GM23338 (cell line): Measurements from ENCODE around the gene ANKRD50. TPM values are rescaled to one million over a fixed set of nuclear protein-coding genes. Genes with fewer than 3 reads are reported as not detected.

Experiments
- ATAC-seq: fragments of 200-7000 bp; cut with Tn5 transposase; 3 replicates; pipeline ENCODE4 v1.9.1; 2020
- DNase-seq: peaks from one replicate; pipeline ENCODE4 v3.0.0-alpha.2; 2015; ENCODE audit warnings: low spot score
- H2AFZ ChIP-seq: fragments of 200-600 bp; sonication (generic); 2 replicates; pipeline ENCODE4 v1.8.0; 2016; ENCODE audit warnings: antibody characterized with exemption, mild to moderate bottlenecking, moderate library complexity
- H3F3A ChIP-seq: fragments of 200-600 bp; sonication (generic); replicated peaks from 2 replicates; pipeline ENCODE4 v1.8.0; 2017; ENCODE audit warnings: antibody characterized with exemption, mixed run types, low read depth
- H3K27ac ChIP-seq: fragments of 200-600 bp; sonication (generic); 2 replicates; pipeline ENCODE4 v1.6.1; 2016; ENCODE audit warnings: low read depth
- H3K27me3 ChIP-seq: fragments of 200-600 bp; sonication (generic); 2 replicates; pipeline ENCODE4 v1.8.0; 2016; ENCODE audit warnings: mild to moderate bottlenecking, mixed run types, moderate library complexity; ENCODE audit not compliant: insufficient read depth
- H3K36me3 ChIP-seq: fragments of 200-600 bp; sonication (generic); 2 replicates; pipeline ENCODE4 v1.8.0; 2016; ENCODE audit warnings: mild to moderate bottlenecking; ENCODE audit not compliant: insufficient read depth
- H3K4me1 ChIP-seq: fragments of 200-600 bp; sonication (generic); 2 replicates; pipeline ENCODE4 v1.8.0; 2016; ENCODE audit warnings: mild to moderate bottlenecking, moderate library complexity; ENCODE audit not compliant: insufficient read depth
- H3K4me2 ChIP-seq: fragments of 200-600 bp; sonication (generic); 2 replicates; pipeline ENCODE4 v1.7.1; 2017; ENCODE audit warnings: mixed run types
- H3K4me3 ChIP-seq: fragments of 200-600 bp; sonication (generic); 2 replicates; pipeline ENCODE4 v1.6.1; 2016; ENCODE audit warnings: mixed run types
- H3K79me2 ChIP-seq: fragments of 200-600 bp; sonication (generic); replicated peaks from 2 replicates; pipeline ENCODE4 v1.8.0; 2017; ENCODE audit warnings: mild to moderate bottlenecking; ENCODE audit not compliant: insufficient read depth
- H3K9me2 ChIP-seq: fragments of 200-600 bp; sonication (generic); 2 replicates; pipeline ENCODE4 v1.8.0; 2017; ENCODE audit not compliant: insufficient read depth
- H4K20me1 ChIP-seq: fragments of 200-600 bp; sonication (generic); replicated peaks from 2 replicates; pipeline ENCODE4 v1.8.0; 2017; ENCODE audit warnings: mild to moderate bottlenecking; ENCODE audit not compliant: insufficient read depth
- H3K27ac Mint-ChIP-seq: 2 replicates; pipeline ENCODE4 v1.8.0; 2020; ENCODE audit warnings: inconsistent platforms, mild to moderate bottlenecking, moderate library complexity, mixed read lengths
- H3K27me3 Mint-ChIP-seq: 3 replicates; pipeline ENCODE4 v1.8.0; 2022; ENCODE audit warnings: low read depth, mild to moderate bottlenecking, moderate library complexity, mixed read lengths, inconsistent platforms; ENCODE audit not compliant: insufficient read depth, poor library complexity
- H3K36me3 Mint-ChIP-seq: 3 replicates; pipeline ENCODE4 v1.8.0; 2021; ENCODE audit warnings: low read depth, mild to moderate bottlenecking, inconsistent platforms, moderate library complexity, mixed read lengths
- H3K4me1 Mint-ChIP-seq: 3 replicates; pipeline ENCODE4 v1.8.0; 2020; ENCODE audit warnings: mild to moderate bottlenecking, inconsistent platforms, mixed read lengths
- H3K4me3 Mint-ChIP-seq: 3 replicates; pipeline ENCODE4 v1.8.0; 2021; ENCODE audit warnings: moderate library complexity, mild to moderate bottlenecking, inconsistent platforms, mixed read lengths
- H3K9me3 Mint-ChIP-seq: 3 replicates; pipeline ENCODE4 v1.8.0; 2020; ENCODE audit warnings: moderate library complexity, mild to moderate bottlenecking, inconsistent platforms, mixed read lengths
- EZH2 ChIP-seq: fragments of 200-600 bp; sonication (generic); IDR thresholded peaks from one replicate; pipeline ENCODE4 v1.8.0; 2017; ENCODE audit warnings: antibody characterized with exemption, mild to moderate bottlenecking, low read depth; ENCODE audit not compliant: unreplicated experiment
- EZH2phosphoT487 ChIP-seq: fragments of 200-600 bp; sonication (generic); IDR thresholded peaks from one replicate; pipeline ENCODE4 v1.8.1; 2018; ENCODE audit warnings: antibody characterized with exemption; ENCODE audit not compliant: unreplicated experiment
- POLR2AphosphoS5 ChIP-seq: IDR thresholded peaks from 2 replicates; pipeline ENCODE4 v1.6.1; 2016; ENCODE audit warnings: antibody characterized with exemption, low read depth
- STAT1 ChIP-seq: IDR thresholded peaks from one replicate; pipeline ENCODE4 v1.6.1; 2016; ENCODE audit warnings: antibody characterized with exemption; ENCODE audit not compliant: unreplicated experiment
- ZNF331 ChIP-seq: fragments of 250-450 bp; sonication (Bioruptor Pico); IDR thresholded peaks from 2 replicates; pipeline ENCODE4 v1.5.0; 2020; ENCODE audit warnings: low read depth, mild to moderate bottlenecking, moderate library complexity
- polyA plus RNA-seq: library from polyadenylated mRNA; unstranded; fragments of >200 nt; fragmentation: Nextera tagmentation; extraction: Ambion mirVana; gene quantifications from 2 replicates; pipeline ENCODE4 v1.2.1, GENCODE V29; 2016
- total RNA-seq: library from RNA; depleted of rRNA; stranded (reverse); fragments of >200 nt; shearing (Covaris generic); gene quantifications from 2 replicates; pipeline ENCODE4 v1.2.3, GENCODE V29; 2014
- TF ChIP-seq, protein P1 (sequence below): IDR thresholded peaks from one replicate; pipeline ENCODE4 v1.6.1; 2018; ENCODE audit warnings: antibody characterized with exemption; ENCODE audit not compliant: unreplicated experiment
- TF ChIP-seq, protein P2 (sequence below): fragments of 250-450 bp; sonication (Bioruptor Pico); IDR thresholded peaks from 2 replicates; pipeline ENCODE4 v1.5.0; 2020; ENCODE audit warnings: mild to moderate bottlenecking, moderate library complexity
- TF ChIP-seq, protein P3 (sequence below): IDR thresholded peaks from 2 replicates; pipeline ENCODE4 v1.6.1; 2016; ENCODE audit warnings: antibody characterized with exemption

Gene ANKRD50
- total and polyA plus RNA-seq, 2 experiments from 2014 or later, result 5.9 to 27.6 TPM

DNA sequence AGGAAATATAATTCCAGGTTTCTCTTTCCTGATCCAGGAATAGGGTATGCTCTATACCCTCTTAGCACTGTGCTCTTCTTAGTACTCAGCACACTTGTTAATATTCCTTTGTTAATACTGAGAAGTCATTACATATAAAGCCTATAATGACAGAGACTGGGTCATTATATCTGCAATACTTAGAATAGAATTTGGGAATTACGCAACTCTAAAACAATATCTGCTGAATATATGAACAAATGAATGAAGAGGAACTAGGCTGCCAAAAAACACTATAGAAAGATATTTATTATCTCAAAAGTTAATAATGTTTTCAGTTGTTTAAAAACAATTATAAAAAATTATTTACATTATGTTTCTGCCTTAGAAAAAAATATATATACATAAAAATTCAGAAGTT, 36.4 kb upstream of the ANKRD50 start:
- H3K4me1 ChIP-seq, result no peaks in the 10 kb centered on the region
- no peaks in the 10 kb centered on the region for H4K20me1 ChIP-seq
- Mint-ChIP-seq H3K27ac (no peak overlapping the region), H3K4me1 (no peaks in the 10 kb centered on the region), H3K27me3 (peaks cover 2% of the 10 kb centered on the region), H3K36me3 (no peaks in the 10 kb centered on the region), H3K4me3 (no peak overlapping the region), H3K9me3 (no peaks in the 10 kb centered on the region)
- H3K27me3 ChIP-seq, result no peaks in the 10 kb centered on the region
- H3K4me2 ChIP-seq, result no peak overlapping the region
- TF ChIP-seq POLR2AphosphoS5 (no peak), EZH2 (no peak), ZNF331 (CRISPR knock-in tag) (no peak), STAT1 (no peak), EZH2phosphoT487 (no peak)
- TF ChIP-seq, protein P1, sequence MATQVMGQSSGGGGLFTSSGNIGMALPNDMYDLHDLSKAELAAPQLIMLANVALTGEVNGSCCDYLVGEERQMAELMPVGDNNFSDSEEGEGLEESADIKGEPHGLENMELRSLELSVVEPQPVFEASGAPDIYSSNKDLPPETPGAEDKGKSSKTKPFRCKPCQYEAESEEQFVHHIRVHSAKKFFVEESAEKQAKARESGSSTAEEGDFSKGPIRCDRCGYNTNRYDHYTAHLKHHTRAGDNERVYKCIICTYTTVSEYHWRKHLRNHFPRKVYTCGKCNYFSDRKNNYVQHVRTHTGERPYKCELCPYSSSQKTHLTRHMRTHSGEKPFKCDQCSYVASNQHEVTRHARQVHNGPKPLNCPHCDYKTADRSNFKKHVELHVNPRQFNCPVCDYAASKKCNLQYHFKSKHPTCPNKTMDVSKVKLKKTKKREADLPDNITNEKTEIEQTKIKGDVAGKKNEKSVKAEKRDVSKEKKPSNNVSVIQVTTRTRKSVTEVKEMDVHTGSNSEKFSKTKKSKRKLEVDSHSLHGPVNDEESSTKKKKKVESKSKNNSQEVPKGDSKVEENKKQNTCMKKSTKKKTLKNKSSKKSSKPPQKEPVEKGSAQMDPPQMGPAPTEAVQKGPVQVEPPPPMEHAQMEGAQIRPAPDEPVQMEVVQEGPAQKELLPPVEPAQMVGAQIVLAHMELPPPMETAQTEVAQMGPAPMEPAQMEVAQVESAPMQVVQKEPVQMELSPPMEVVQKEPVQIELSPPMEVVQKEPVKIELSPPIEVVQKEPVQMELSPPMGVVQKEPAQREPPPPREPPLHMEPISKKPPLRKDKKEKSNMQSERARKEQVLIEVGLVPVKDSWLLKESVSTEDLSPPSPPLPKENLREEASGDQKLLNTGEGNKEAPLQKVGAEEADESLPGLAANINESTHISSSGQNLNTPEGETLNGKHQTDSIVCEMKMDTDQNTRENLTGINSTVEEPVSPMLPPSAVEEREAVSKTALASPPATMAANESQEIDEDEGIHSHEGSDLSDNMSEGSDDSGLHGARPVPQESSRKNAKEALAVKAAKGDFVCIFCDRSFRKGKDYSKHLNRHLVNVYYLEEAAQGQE, result no peak
- TF ChIP-seq, protein P2, sequence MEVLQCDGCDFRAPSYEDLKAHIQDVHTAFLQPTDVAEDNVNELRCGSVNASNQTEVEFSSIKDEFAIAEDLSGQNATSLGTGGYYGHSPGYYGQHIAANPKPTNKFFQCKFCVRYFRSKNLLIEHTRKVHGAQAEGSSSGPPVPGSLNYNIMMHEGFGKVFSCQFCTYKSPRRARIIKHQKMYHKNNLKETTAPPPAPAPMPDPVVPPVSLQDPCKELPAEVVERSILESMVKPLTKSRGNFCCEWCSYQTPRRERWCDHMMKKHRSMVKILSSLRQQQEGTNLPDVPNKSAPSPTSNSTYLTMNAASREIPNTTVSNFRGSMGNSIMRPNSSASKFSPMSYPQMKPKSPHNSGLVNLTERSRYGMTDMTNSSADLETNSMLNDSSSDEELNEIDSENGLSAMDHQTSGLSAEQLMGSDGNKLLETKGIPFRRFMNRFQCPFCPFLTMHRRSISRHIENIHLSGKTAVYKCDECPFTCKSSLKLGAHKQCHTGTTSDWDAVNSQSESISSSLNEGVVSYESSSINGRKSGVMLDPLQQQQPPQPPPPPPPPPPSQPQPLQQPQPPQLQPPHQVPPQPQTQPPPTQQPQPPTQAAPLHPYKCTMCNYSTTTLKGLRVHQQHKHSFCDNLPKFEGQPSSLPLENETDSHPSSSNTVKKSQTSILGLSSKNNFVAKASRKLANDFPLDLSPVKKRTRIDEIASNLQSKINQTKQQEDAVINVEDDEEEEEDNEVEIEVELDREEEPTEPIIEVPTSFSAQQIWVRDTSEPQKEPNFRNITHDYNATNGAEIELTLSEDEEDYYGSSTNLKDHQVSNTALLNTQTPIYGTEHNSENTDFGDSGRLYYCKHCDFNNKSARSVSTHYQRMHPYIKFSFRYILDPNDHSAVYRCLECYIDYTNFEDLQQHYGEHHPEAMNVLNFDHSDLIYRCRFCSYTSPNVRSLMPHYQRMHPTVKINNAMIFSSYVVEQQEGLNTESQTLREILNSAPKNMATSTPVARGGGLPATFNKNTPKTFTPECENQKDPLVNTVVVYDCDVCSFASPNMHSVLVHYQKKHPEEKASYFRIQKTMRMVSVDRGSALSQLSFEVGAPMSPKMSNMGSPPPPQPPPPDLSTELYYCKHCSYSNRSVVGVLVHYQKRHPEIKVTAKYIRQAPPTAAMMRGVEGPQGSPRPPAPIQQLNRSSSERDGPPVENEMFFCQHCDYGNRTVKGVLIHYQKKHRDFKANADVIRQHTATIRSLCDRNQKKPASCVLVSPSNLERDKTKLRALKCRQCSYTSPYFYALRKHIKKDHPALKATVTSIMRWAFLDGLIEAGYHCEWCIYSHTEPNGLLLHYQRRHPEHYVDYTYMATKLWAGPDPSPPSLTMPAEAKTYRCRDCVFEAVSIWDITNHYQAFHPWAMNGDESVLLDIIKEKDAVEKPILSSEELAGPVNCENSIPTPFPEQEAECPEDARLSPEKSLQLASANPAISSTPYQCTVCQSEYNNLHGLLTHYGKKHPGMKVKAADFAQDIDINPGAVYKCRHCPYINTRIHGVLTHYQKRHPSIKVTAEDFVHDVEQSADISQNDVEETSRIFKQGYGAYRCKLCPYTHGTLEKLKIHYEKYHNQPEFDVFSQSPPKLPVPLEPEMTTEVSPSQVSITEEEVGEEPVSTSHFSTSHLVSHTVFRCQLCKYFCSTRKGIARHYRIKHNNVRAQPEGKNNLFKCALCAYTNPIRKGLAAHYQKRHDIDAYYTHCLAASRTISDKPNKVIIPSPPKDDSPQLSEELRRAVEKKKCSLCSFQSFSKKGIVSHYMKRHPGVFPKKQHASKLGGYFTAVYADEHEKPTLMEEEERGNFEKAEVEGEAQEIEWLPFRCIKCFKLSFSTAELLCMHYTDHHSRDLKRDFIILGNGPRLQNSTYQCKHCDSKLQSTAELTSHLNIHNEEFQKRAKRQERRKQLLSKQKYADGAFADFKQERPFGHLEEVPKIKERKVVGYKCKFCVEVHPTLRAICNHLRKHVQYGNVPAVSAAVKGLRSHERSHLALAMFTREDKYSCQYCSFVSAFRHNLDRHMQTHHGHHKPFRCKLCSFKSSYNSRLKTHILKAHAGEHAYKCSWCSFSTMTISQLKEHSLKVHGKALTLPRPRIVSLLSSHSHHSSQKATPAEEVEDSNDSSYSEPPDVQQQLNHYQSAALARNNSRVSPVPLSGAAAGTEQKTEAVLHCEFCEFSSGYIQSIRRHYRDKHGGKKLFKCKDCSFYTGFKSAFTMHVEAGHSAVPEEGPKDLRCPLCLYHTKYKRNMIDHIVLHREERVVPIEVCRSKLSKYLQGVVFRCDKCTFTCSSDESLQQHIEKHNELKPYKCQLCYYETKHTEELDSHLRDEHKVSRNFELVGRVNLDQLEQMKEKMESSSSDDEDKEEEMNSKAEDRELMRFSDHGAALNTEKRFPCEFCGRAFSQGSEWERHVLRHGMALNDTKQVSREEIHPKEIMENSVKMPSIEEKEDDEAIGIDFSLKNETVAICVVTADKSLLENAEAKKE, result no peak
- TF ChIP-seq, protein P3, sequence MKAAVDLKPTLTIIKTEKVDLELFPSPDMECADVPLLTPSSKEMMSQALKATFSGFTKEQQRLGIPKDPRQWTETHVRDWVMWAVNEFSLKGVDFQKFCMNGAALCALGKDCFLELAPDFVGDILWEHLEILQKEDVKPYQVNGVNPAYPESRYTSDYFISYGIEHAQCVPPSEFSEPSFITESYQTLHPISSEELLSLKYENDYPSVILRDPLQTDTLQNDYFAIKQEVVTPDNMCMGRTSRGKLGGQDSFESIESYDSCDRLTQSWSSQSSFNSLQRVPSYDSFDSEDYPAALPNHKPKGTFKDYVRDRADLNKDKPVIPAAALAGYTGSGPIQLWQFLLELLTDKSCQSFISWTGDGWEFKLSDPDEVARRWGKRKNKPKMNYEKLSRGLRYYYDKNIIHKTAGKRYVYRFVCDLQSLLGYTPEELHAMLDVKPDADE, result no peak
- H3K36me3 ChIP-seq, result no peaks in the 10 kb centered on the region
- H3K27ac ChIP-seq, result no peak overlapping the region
- 0 out of 2 replicates have a peak, but pooled peaks cover 3% of the 10 kb centered on the region for H3K9me2 ChIP-seq
- no peaks in the 10 kb centered on the region for H3F3A ChIP-seq
- no peak for DNase-seq
- no peaks in the 10 kb centered on the region for H3K79me2 ChIP-seq
- no peak for ATAC-seq
- H3K4me3 ChIP-seq, result no peak overlapping the region
- H2AFZ ChIP-seq, result no peak overlapping the region
